GM18870 (cell line): ENCODE results near the gene DIAPH3.
"Not testable (repeated sequence)": the region's sequence is repeated elsewhere in the genome, so short reads cannot be mapped to it uniquely, and the experiment has no call there.

ENCODE experiments used
- ATAC-seq: cut with Tn5 transposase; IDR thresholded peaks from one replicate; pipeline ENCODE4 v1.9.1; 2021; ENCODE audit warnings: moderate library complexity; ENCODE audit not compliant: unreplicated experiment

Gene DIAPH3

GRCh38 chr13:60099631-60100420 is 63.9 kb downstream of the DIAPH3 start:
- no peak for ATAC-seq

- ATAC-seq: no peak
Observed at GRCh38 chr13:60095300-60095699, 68.4 kb downstream of the DIAPH3 start.

DNA sequence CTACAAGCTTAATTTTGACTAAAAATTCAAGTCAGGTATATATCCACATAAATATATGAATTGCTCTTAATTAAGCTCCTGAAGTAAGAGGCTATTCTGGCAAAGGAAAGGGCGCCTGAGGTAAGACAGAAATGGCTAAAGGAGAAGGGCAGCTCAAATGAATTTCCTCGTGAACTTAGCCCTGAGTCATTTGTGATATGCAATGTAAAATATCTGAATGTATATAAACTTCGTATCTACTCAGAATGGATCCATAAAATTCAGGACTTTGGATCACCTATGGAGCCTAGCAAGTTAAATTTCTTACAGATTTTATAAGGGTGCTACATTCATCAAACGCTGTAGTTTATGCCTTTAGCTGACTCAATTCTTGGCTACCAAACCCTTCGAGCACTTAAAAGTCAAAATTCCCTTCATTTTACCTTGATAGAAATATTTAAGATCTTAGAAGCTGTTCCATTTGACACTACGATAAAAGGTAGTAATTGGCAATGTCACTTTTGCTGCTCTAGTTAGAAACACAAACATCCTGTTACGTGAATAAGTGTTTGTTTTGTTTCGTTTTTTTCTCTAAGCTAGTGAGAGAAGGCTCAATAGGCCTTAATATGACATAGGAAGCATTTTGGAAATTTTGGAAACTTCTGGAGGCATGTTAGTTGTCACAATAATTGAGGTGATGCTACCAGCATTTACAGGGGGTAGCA is 69.2 kb downstream of the DIAPH3 start:
- ATAC-seq: no peak

GRCh38 chr13:60093425-60094019 is 70.2 kb downstream of the DIAPH3 start:
- no peak for ATAC-seq

DNA sequence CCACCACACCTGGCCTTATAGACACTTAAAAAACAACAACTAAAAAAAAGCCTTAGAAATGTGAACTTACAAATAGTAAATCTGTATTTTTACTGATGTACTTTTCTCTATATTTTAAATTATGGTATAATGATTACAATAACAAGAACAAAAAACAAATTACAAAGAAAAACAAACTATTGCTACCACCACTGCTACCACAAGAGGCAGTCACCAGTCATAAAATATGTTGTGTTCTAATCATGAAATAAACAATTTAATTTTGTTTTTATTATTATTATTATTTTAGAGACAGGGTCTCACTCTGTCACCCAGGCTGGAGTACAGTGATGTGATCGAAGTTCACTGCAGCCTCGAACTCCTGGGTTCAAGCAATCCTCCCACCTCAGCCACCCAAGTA is 72.2 kb downstream of the DIAPH3 start:
- no peak for ATAC-seq

DNA sequence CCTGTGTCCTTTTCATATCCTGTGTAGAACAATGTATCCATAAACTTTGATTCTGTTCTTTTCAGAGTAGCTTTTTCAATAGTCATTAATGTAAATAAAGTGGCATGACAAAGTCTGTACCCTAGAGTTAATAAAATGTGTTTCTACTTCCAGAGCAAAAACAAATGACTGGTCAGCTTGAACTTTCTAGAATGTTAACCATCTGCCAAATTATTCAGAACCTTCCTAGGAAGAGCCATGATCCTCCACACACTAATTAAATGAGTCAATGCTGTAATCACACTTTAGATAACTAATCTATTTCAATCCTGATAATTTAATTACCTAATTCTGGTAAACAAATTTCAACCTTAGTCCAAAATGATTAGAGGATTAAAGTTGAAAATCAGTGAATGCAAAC is 73.2 kb downstream of the DIAPH3 start:
- no peak for ATAC-seq

DNA sequence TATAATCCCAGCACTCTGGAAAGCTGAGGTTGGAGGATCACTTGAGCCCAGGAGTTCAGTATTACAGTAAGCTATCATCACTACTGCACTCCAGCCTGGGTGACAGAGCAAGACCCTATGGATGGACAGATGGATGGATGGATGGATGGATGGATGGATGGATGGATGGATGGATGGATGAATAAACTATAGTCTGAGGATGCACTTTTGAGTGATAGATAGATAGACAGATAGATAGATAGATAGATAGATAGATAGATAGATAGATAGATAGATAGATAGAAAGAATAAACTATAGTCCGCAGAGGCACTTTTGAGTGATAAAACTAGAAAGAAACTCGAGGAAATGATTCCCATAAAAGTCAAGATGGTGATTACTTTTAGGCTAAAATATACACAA is 79.9 kb downstream of the DIAPH3 start:
- ATAC-seq: not testable (repeated sequence)

DNA sequence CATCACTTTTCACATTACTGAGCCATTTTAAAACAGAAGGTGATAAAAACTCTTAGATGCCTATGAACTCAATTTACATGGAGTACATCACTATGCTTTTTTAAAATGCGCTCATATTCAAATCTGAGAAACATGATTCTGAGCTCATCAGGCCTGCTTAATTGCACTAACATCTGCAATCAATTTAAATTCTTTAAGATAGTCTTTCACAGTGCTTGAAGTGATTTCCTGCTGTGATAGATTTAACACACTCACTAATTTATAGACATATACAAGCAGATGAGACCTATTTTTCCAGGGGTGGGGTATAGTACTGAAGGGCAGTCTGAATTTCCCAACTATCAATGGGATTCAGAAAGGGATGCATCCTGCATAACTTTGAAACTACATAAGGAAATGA is 82.9 kb downstream of the DIAPH3 start:
- ATAC-seq: no peak

GRCh38 chr13:60078226-60078625 is 85.5 kb downstream of the DIAPH3 start:
- ATAC-seq: no peak

DNA sequence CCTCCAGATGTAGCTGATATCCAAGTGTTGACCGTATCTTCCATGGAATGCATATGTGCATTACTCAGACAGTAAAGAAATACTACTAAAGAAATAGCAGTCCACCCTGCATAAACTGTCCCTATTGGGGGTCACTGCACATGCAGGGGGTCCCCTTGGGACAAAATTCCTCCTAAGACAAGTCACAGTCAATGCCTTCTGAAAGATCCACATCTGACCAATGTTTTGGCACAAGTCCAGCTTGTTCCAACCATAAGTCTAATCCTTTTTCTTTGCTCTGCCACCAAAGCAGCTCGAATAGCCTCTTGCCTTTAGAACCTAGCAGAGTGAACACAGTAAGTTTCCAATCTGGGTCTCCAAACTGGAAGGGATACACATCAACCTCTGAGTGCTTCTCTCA is 87.9 kb downstream of the DIAPH3 start:
- no peak for ATAC-seq

GRCh38 chr13:60074397-60074796 is 89.3 kb downstream of the DIAPH3 start:
- peak; percentile 45 for ATAC-seq

GRCh38 chr13:60066226-60066625 is 97.5 kb downstream of the DIAPH3 start:
- ATAC-seq: no peak

GRCh38 chr13:60062502-60062901 is 101.2 kb downstream of the DIAPH3 start:
- no peak for ATAC-seq

GRCh38 chr13:60061737-60062136 is 102.0 kb downstream of the DIAPH3 start:
- ATAC-seq: no peak

GRCh38 chr13:60051754-60052285 is 111.9 kb downstream of the DIAPH3 start:
- no peak for ATAC-seq

GRCh38 chr13:60048353-60048752 is 115.4 kb downstream of the DIAPH3 start:
- not testable (repeated sequence) for ATAC-seq

GRCh38 chr13:60047918-60048317 is 115.8 kb downstream of the DIAPH3 start:
- ATAC-seq: no peak

GRCh38 chr13:60044321-60044720 is 119.4 kb downstream of the DIAPH3 start:
- no peak for ATAC-seq

GRCh38 chr13:60043262-60043661 is 120.5 kb downstream of the DIAPH3 start:
- ATAC-seq: no peak

GRCh38 chr13:60040668-60041067 is 123.1 kb downstream of the DIAPH3 start:
- not testable (repeated sequence) for ATAC-seq

DNA sequence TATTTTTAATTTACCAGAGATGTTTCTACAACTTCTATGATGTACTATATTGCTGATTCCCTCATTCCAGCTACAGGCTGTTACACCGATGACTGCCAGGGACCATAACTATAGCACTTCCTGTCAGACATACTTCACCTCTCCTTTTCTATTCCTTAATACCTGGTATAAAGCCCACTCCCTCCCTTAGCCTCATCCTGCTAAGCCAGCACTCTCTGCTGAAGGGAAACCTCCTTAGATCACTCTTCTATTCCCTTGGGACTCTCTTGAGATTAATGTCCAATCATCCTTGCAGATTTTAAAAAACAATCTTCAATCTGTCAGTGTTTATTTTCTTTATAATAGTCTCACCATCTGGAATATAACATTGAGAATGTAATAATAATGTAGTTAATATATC is 127.9 kb downstream of the DIAPH3 start:
- ATAC-seq: no peak

GRCh38 chr13:60032851-60033250 is 130.9 kb downstream of the DIAPH3 start:
- ATAC-seq: no peak
